GM12878 (cell line): ENCODE data around the gene CREG1. TPM values are rescaled to one million over a fixed set of nuclear protein-coding genes. Genes with fewer than 3 reads are reported as not detected.

ENCODE experiments used
- ATAC-seq: fragments of 200-7000 bp; cut with Tn5 transposase; 3 replicates; pipeline ENCODE4 v1.9.1; 2020; ENCODE audit warnings: mild to moderate bottlenecking, moderate library complexity
- BruUV-seq: library from RNA; stranded (reverse); fragments of 400-500 nt; replicated peaks from 2 replicates; lab custom pipeline; 2021; lab: Mats Ljungman, UMichigan
- CTCF ChIA-PET: fragments of 300-600 bp; sonication (Branson Sonifier 250); formaldehyde crosslinking; extraction: SDS; loops from one replicate; lab custom pipeline; 2021; ENCODE audit warnings: inconsistent platforms; lab: Yijun Ruan, JAX
- POLR2A ChIA-PET: fragments of 350-600 bp; formaldehyde crosslinking; extraction: SDS; loops from one replicate; lab custom pipeline; 2021; ENCODE audit warnings: inconsistent platforms; lab: Charles Lee
- RAD21 ChIA-PET: fragments of 300-600 bp; sonication (Branson Sonifier 250); formaldehyde crosslinking; loops from one replicate; lab custom pipeline; 2023; ENCODE audit warnings: antibody characterized with exemption; ENCODE audit not compliant: unreplicated experiment; lab: Charles Lee
- SMC1A ChIA-PET: fragments of 300-600 bp; sonication (Branson Sonifier 250); formaldehyde crosslinking; loops from one replicate; lab custom pipeline; 2023; ENCODE audit not compliant: unreplicated experiment, uncharacterized antibody; lab: Charles Lee
- DNase-seq: peaks from one replicate; pipeline ENCODE4 v3.0.0-alpha.2; 2011; ENCODE audit warnings: low read depth, low spot score
- FAIRE-seq: peaks from 3 replicates; lab custom pipeline; 2011; peaks lifted over from hg19 to GRCh38; lab: Jason Lieb, UNC
- H2AFZ ChIP-seq: 2 replicates; pipeline ENCODE4 v1.6.0; 2011; ENCODE audit warnings: low read depth, low read length, control low read depth; ENCODE audit not compliant: control insufficient read depth
- H3K27ac ChIP-seq: 2 replicates; pipeline ENCODE4 v1.5.1; 2011; ENCODE audit warnings: control low read depth; ENCODE audit not compliant: control insufficient read depth, insufficient read depth
- H3K27me3 ChIP-seq, 2 experiments: replicated peaks in 1 of 2; 2 replicates each; pipeline versions ENCODE4 v1.6.0 to v1.6.1; 2011; ENCODE audit warnings: low read length in 1 of 2; ENCODE audit not compliant: control insufficient read depth in 2 of 2, insufficient read depth in 2 of 2
- H3K36me3 ChIP-seq, 2 experiments: 2 replicates each; pipeline ENCODE4 v1.5.1; 2011; ENCODE audit warnings: low read length in 1 of 2; ENCODE audit not compliant: control insufficient read depth in 2 of 2, insufficient read depth in 2 of 2
- H3K4me1 ChIP-seq: 2 replicates; pipeline ENCODE4 v1.6.1; 2011; ENCODE audit warnings: mild to moderate bottlenecking, low read length, moderate library complexity, mixed read lengths; ENCODE audit not compliant: control insufficient read depth, insufficient read depth
- H3K4me2 ChIP-seq: 2 replicates; pipeline ENCODE4 v1.6.0; 2011; ENCODE audit warnings: control low read depth; ENCODE audit not compliant: control insufficient read depth, insufficient read depth
- H3K4me3 ChIP-seq: fragments of 200-600 bp; sonication (generic); 2 replicates; pipeline ENCODE4 v1.5.1; 2016
- H3K79me2 ChIP-seq: 2 replicates; pipeline ENCODE4 v1.6.0; 2011; ENCODE audit warnings: low read length; ENCODE audit not compliant: control insufficient read depth, insufficient read depth
- H3K9ac ChIP-seq: 2 replicates; pipeline ENCODE4 v1.8.0; 2011; ENCODE audit warnings: low read length, control low read depth, mixed read lengths; ENCODE audit not compliant: control insufficient read depth, insufficient read depth
- H3K9me3 ChIP-seq: replicated peaks from 3 replicates; pipeline ENCODE4 v1.5.1; 2011; ENCODE audit warnings: mild to moderate bottlenecking, low read length; ENCODE audit not compliant: control insufficient read depth, insufficient read depth
- H4K20me1 ChIP-seq: 2 replicates; pipeline ENCODE4 v1.6.0; 2011; ENCODE audit not compliant: control insufficient read depth, insufficient read depth
- BACH1 ChIP-seq: fragments of 450-650 bp; IDR thresholded peaks from 2 replicates; pipeline ENCODE4 v1.6.1; 2017; ENCODE audit warnings: mild to moderate bottlenecking, borderline replicate concordance
- EZH2 ChIP-seq: IDR thresholded peaks from 2 replicates; pipeline ENCODE4 v1.6.1; 2012; ENCODE audit warnings: low read depth, mild to moderate bottlenecking, control low read depth, inconsistent platforms, low read length, borderline replicate concordance; ENCODE audit not compliant: control insufficient read depth
- IKZF1 ChIP-seq: fragments of 450-650 bp; conservative IDR thresholded peaks from 2 replicates; pipeline ENCODE4 v1.6.1; 2017; ENCODE audit warnings: antibody characterized with exemption, mild to moderate bottlenecking
- SIX5 ChIP-seq: IDR thresholded peaks from 2 replicates; pipeline ENCODE4 v1.6.1; 2011; ENCODE audit warnings: mild to moderate bottlenecking, low read depth, low read length, moderate library complexity; ENCODE audit not compliant: severe bottlenecking
- SPI1 ChIP-seq: IDR thresholded peaks from 2 replicates; pipeline ENCODE4 v1.6.1; 2011; ENCODE audit warnings: low read depth, mild to moderate bottlenecking, low read length, moderate library complexity, borderline replicate concordance; ENCODE audit not compliant: insufficient read depth
- WGBS: methylation state at CpG from one replicate; pipeline ENCODE4 v1.1.6; 2016; ENCODE audit warnings: low lambda C conversion rate; ENCODE audit not compliant: insufficient replicate concordance, insufficient coverage; ENCODE audit errors: missing lambda C conversion rate; 5-methylcytosine and 5-hydroxymethylcytosine counted together
- in situ Hi-C: fragments of 300-500 bp; cut with MboI; formaldehyde crosslinking; loops from 9 replicates; pipeline ENCODE4 v1.14.3; 2018; ENCODE audit warnings: mixed read lengths
- intact Hi-C: fragments of 100-400 bp; cut with micrococcal nuclease; formaldehyde crosslinking; loops from one replicate; pipeline ENCODE4 v1.14.2; 2022; ENCODE audit not compliant: unreplicated experiment
- polyA plus RNA-seq, 11 experiments: library from polyadenylated mRNA; depleted of rRNA in 4 of 11; unstranded in 6 of 11; stranded (reverse) in 5 of 11; fragments of >200 nt; fragmentation: Nextera tagmentation in 4 of 11; fragmentation: Illumina TruSeq in 1 of 11; extraction: Ambion mirVana in 4 of 11; extraction: Trizol in 1 of 11; gene quantifications; 1 replicate in 1 of 11; 2 replicates in 10 of 11; pipeline versions ENCODE4 v1.2.1 to v1.2.3, GENCODE V29; 2011 to 2016; ENCODE audit warnings: inconsistent platforms in 2 of 11, missing spikeins in 2 of 11, low read depth in 1 of 11
- total RNA-seq, 4 experiments: library from RNA; depleted of rRNA in 3 of 4; stranded (reverse); fragments of >200 nt in 3 of 4; fragmentation: Illumina TruSeq in 1 of 4; extraction: Trizol in 1 of 4; gene quantifications; 2 replicates each; pipeline versions ENCODE4 v1.2.1 to v1.2.3, GENCODE V29; 2013 to 2021
- TF ChIP-seq, protein P1 (sequence below): fragments of 450-650 bp; IDR thresholded peaks from 2 replicates; pipeline ENCODE4 v1.6.1; 2017; ENCODE audit warnings: borderline replicate concordance

CREG1 gene
- total and polyA plus RNA-seq, 10 of the 15 experiments (the other 5 are each of a cell fraction or from before 2014, with no cell fraction given) = 5.3 to 43.8 (median 22.1) TPM

DNA sequence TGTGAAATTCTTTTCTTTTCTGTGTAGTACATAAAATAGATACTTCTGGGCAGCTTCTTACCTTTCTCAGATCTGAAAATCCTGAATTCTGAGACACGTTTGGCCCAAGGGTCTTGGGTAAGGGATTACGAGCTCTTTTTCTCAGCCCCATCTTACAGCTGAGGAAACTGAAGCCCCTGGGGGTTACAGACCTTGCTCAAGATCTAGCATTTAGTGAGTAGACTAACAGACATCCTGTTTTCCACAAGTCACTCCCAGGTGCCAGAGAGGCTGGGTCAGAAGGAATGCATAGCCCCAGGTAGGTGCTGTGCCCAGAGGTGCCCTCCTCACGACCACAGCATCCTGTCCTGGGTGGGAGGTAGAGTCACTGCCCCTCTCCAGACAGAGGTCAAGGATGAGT, 13.2 kb upstream of the CREG1 start:
- TF ChIP-seq EZH2 = no peak
- TF ChIP-seq, protein P1, sequence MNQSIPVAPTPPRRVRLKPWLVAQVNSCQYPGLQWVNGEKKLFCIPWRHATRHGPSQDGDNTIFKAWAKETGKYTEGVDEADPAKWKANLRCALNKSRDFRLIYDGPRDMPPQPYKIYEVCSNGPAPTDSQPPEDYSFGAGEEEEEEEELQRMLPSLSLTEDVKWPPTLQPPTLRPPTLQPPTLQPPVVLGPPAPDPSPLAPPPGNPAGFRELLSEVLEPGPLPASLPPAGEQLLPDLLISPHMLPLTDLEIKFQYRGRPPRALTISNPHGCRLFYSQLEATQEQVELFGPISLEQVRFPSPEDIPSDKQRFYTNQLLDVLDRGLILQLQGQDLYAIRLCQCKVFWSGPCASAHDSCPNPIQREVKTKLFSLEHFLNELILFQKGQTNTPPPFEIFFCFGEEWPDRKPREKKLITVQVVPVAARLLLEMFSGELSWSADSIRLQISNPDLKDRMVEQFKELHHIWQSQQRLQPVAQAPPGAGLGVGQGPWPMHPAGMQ = no peak

DNA sequence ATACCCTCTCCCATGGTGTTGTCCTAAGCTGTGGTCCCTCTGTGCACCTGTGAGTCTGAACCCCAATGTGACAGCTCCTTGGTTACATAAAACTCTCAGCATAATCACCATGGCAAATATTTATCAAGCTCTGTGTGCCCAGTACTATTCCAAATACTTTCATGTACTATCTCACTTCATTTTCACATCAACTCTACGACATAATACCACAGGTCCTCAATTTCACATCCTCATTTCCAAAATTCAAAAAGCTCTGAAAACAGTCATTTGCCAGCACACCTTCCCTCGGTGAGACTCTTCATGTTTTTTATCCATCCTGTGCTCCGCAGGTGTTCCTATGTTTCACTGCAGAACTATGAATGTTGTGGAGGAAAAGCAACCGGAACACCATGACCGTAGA, 12.4 kb upstream of the CREG1 start:
- intact Hi-C loops = no loop called here
- no peak overlapping the region for H2AFZ ChIP-seq
- H3K4me2 ChIP-seq = no peak overlapping the region
- no peak overlapping the region for H3K9ac ChIP-seq
- H3K27me3 ChIP-seq = no peaks in the 10 kb centered on the region
- DNase-seq = no peak
- H3K4me3 ChIP-seq = no peak overlapping the region
- RAD21 ChIA-PET = interaction anchor here (1.0 to 1.7 kb wide), 2 partner anchors 10 to 110 kb away, joined by 3 read pairs; no protein-coding TSS in a partner anchor
- in situ Hi-C loops = no loop called here
- no peaks in the 10 kb centered on the region for H4K20me1 ChIP-seq
- H3K36me3 ChIP-seq = no peaks in the 10 kb centered on the region
- ATAC-seq = peak; percentile 52
- H3K79me2 ChIP-seq = no peaks in the 10 kb centered on the region
- SMC1A ChIA-PET = interaction anchor here (0.9 to 2.7 kb wide), 7 partner anchors 8 to 297 kb away, joined by 3 to 15 read pairs (median 4); partner anchors contain the start of gene CREG1
- H3K9me3 ChIP-seq = no peaks in the 10 kb centered on the region
- BruUV-seq = no TSS peak
- POLR2A ChIA-PET = interaction anchor here (1.0 kb wide), 1 partner anchor 25 kb away, joined by 4 read pairs; no protein-coding TSS in a partner anchor
- no peak for TF ChIP-seq BACH1
- TF ChIP-seq IKZF1 = no peak
- no peak for TF ChIP-seq SIX5
- peak; percentile 75; the same call in 1 of the 2 replicates for TF ChIP-seq SPI1
- H3K4me1 ChIP-seq = peaks cover 8% of the 10 kb centered on the region; the same call in 1 of the 2 replicates
- H3K27ac ChIP-seq = no peak overlapping the region
- CTCF ChIA-PET = interaction anchor here (0.7 to 3.5 kb wide), 8 partner anchors 8 to 164 kb away, joined by 3 to 17 read pairs (median 9); partner anchors contain the start of gene CREG1
- 62% methylated on average over 5 of the region's 5 CpGs for WGBS
- no peak for FAIRE-seq

More for the DNA sequence above, 13.2 kb upstream of the CREG1 start:
- Histone ChIP-seq H4K20me1 (no peaks in the 10 kb centered on the region), H3K4me2 (no peak overlapping the region), H3K9me3 (no peaks in the 10 kb centered on the region; the same call in 2 of the 3 replicates), H3K27me3 (no peaks in the 10 kb centered on the region), H3K9ac (no peak overlapping the region), H3K4me1 (peaks cover 8% of the 10 kb centered on the region; the same call in 1 of the 2 replicates), H2AFZ (no peak overlapping the region; the same call in 1 of the 2 replicates), H3K36me3 (no peaks in the 10 kb centered on the region), H3K79me2 (no peaks in the 10 kb centered on the region), H3K4me3 (no peak overlapping the region), H3K27ac (no peak overlapping the region)
- WGBS = 20% methylated on average over 3 of the region's 3 CpGs
- POLR2A ChIA-PET = interaction anchor here (0.6 kb wide), 1 partner anchor 418 kb away, joined by 3 read pairs; no protein-coding TSS in a partner anchor
- no peak for DNase-seq
- CTCF ChIA-PET = interaction anchor here (1.4 to 2.3 kb wide), 4 partner anchors 9 to 34 kb away, joined by 3 to 8 read pairs (median 5); partner anchors contain the start of gene CREG1
- intact Hi-C loops = no loop called here
- BruUV-seq = no TSS peak
- RAD21 ChIA-PET = interaction anchor here (1.0 kb wide), 1 partner anchor 11 kb away, joined by 3 read pairs; no protein-coding TSS in a partner anchor
- no peak for ATAC-seq
- SMC1A ChIA-PET = interaction anchor here (1.1 kb wide), 1 partner anchor 9 kb away, joined by 4 read pairs; no protein-coding TSS in a partner anchor
- in situ Hi-C loops = no loop called here
- FAIRE-seq = no peak
